Adrenal gland (tissue), 5 donors: ENCODE data around the gene LYPD5.

ENCODE experiments used
- CTCF ChIP-seq, 6 experiments: fragments of 450-650 bp in 4 of 6; fragments of 200-600 bp in 2 of 6; sonication (generic) in 1 of 6; IDR thresholded peaks; 1 replicate in 5 of 6; 2 replicates in 1 of 6; pipeline versions ENCODE4 v1.5.1 to v1.8.0; 2016 to 2021; ENCODE audit warnings: antibody characterized with exemption in 6 of 6, mild to moderate bottlenecking in 2 of 6, moderate library complexity in 1 of 6
- POLR2A ChIP-seq, 2 donors: fragments of 450-650 bp; IDR thresholded peaks; one replicate each; pipeline ENCODE4 v1.6.1; 2017; ENCODE audit warnings: antibody characterized with exemption in 2 of 2, mild to moderate bottlenecking in 2 of 2, moderate library complexity in 1 of 2
- donor health status: DM: no; HTN: no; CAD: no.

- TF ChIP-seq CTCF (IDR thresholded peaks at IDR 0.05) (no peak), POLR2A (IDR thresholded peaks at IDR 0.05) (no peak)
Measured at GRCh38 chr19:43790587-43790986, 11.7 kb downstream of the LYPD5 start.
